ENCODE data around the gene OR2D3.
"Not testable (repeated sequence)": the region's sequence is repeated elsewhere in the genome, so short reads cannot be mapped to it uniquely, and the experiment has no call there.

The OR2D3 gene

DNA sequence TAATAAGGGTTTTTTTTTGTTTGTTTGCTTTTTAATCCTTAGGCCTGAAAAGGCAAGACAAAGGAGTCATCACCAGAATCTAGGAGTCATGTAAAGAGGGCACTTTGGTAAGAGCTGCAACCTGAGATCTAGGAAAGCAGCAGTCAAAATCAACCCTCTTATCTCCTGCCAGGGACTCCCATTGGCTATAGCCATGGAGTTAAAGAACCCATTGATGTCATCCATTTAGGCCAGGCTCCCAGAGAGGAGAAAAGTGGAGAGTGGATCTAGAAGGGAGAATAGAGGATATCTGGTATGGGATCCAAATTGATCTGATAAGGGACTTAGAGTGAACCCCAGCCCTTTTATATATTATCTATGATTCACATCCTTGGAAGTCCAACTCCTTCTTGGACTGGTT is 41.3 kb downstream of the OR2D3 start:
- no peak overlapping the region for H2BK120ac ChIP-seq (ENCODE audit: low read depth, low read length)
- no peaks in the 10 kb centered on the region for H3K79me1 ChIP-seq (ENCODE audit: low read depth, low read length)
- H3K36me3 ChIP-seq (replicated peaks in 1 of 2; ENCODE audit: control insufficient read depth in 2 of 2, insufficient read depth in 2 of 2, low read length in 2 of 2), result peaks cover 2 to 6% of the 10 kb centered on the region in 2 donors
- H2BK15ac ChIP-seq (ENCODE audit: low read length), result no peak overlapping the region
- H3K23ac ChIP-seq (ENCODE audit: low read depth, low read length, poor library complexity), result no peak overlapping the region
- no peaks in the 10 kb centered on the region for H3K9me3 ChIP-seq (replicated peaks in 1 of 2; ENCODE audit: control insufficient read depth in 2 of 2, insufficient read depth in 1 of 2, low read depth in 1 of 2, low read length in 2 of 2)
- H3K18ac ChIP-seq (ENCODE audit: low read length), result no peak overlapping the region
- H3K27me3 ChIP-seq (ENCODE audit: control insufficient read depth in 3 of 3, insufficient read depth in 3 of 3, low read depth in 1 of 3, low read length in 3 of 3), result no peaks in the 10 kb centered on the region
- no peak overlapping the region for H2AFZ ChIP-seq (ENCODE audit: low read length)
- H2BK12ac ChIP-seq (ENCODE audit: low read length), result no peak overlapping the region
- no peak overlapping the region for H3K4ac ChIP-seq (ENCODE audit: low read length)
- no peak overlapping the region for H3K4me2 ChIP-seq (ENCODE audit: insufficient read depth, low read length, poor library complexity, severe bottlenecking)
- DNase-seq (ENCODE audit: low spot score), result no peak
- H3K14ac ChIP-seq (ENCODE audit: low read length), result no peak overlapping the region
- no peak overlapping the region for H3K9ac ChIP-seq (ENCODE audit: low read depth, low read length, poor library complexity)
- H2BK5ac ChIP-seq (ENCODE audit: low read length), result no peak overlapping the region
- no peak overlapping the region for H3K27ac ChIP-seq (replicated peaks; ENCODE audit: low read length)
- no peaks in the 10 kb centered on the region for H3K4me1 ChIP-seq (ENCODE audit: control insufficient read depth in 2 of 2, insufficient read depth in 1 of 2, low read depth in 1 of 2, low read length in 2 of 2)
- H2AK5ac ChIP-seq (ENCODE audit: low read depth, low read length), result no peak overlapping the region
- no peak overlapping the region for H4K8ac ChIP-seq (ENCODE audit: low read depth, low read length)
- no peak overlapping the region for H3K4me3 ChIP-seq (ENCODE audit: low read length in 2 of 2)
- H4K91ac ChIP-seq (ENCODE audit: low read depth, low read length, poor library complexity), result no peak overlapping the region

DNA sequence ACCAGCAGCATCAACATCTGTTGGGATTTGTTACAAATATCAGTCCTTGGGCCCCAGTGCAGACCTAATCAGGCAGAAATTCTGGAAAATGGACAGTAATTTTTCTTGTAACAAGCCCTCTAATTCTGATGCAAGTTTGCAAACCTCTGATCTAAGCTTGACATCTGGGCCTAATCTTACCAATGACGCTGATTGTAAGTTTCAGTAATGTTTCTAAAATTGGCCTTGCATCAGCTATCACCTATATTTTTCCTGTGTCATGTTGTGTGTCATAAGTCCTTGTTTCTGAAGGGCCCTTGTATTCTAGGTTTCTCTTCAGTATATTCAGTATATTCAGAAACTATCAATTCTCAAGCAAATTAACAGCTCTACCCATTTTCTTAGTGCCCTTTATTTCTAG is 41.9 kb downstream of the OR2D3 start:
- Histone ChIP-seq H3K27me3 (ENCODE audit: control insufficient read depth in 3 of 3, insufficient read depth in 3 of 3, low read depth in 1 of 3, low read length in 3 of 3) (no peaks in the 10 kb centered on the region), H3K9me3 (replicated peaks in 1 of 2; ENCODE audit: control insufficient read depth in 2 of 2, insufficient read depth in 1 of 2, low read depth in 1 of 2, low read length in 2 of 2) (no peaks in the 10 kb centered on the region), H2BK15ac (ENCODE audit: low read length) (no peak overlapping the region), H2BK120ac (ENCODE audit: low read depth, low read length) (no peak overlapping the region), H3K9ac (ENCODE audit: low read depth, low read length, poor library complexity) (no peak overlapping the region), H3K23ac (ENCODE audit: low read depth, low read length, poor library complexity) (no peak overlapping the region), H4K8ac (ENCODE audit: low read depth, low read length) (no peak overlapping the region), H3K27ac (replicated peaks; ENCODE audit: low read length) (no peak overlapping the region), H3K36me3 (replicated peaks in 1 of 2; ENCODE audit: control insufficient read depth in 2 of 2, insufficient read depth in 2 of 2, low read length in 2 of 2) (peaks cover under 1 to 4% of the 10 kb centered on the region in 2 donors), H3K4me3 (ENCODE audit: low read length in 2 of 2) (no peak overlapping the region), H2AFZ (ENCODE audit: low read length) (no peak overlapping the region), H2BK12ac (ENCODE audit: low read length) (no peak overlapping the region), H4K91ac (ENCODE audit: low read depth, low read length, poor library complexity) (no peak overlapping the region), H3K4ac (ENCODE audit: low read length) (no peak overlapping the region), H3K18ac (ENCODE audit: low read length) (no peak overlapping the region), H3K14ac (ENCODE audit: low read length) (no peak overlapping the region), H2AK5ac (ENCODE audit: low read depth, low read length) (no peak overlapping the region), H3K4me2 (ENCODE audit: insufficient read depth, low read length, poor library complexity, severe bottlenecking) (no peak overlapping the region), H2BK5ac (ENCODE audit: low read length) (no peak overlapping the region), H3K79me1 (ENCODE audit: low read depth, low read length) (no peaks in the 10 kb centered on the region), H3K4me1 (ENCODE audit: control insufficient read depth in 2 of 2, insufficient read depth in 1 of 2, low read depth in 1 of 2, low read length in 2 of 2) (no peaks in the 10 kb centered on the region)
- no CpG with 5 or more reads among the region's 1 CpG for WGBS, 2 donors (ENCODE audit: extremely low coverage in 2 of 2, insufficient read length in 2 of 2, insufficient replicate concordance in 1 of 2)
- no peak for DNase-seq (ENCODE audit: low spot score)

DNA sequence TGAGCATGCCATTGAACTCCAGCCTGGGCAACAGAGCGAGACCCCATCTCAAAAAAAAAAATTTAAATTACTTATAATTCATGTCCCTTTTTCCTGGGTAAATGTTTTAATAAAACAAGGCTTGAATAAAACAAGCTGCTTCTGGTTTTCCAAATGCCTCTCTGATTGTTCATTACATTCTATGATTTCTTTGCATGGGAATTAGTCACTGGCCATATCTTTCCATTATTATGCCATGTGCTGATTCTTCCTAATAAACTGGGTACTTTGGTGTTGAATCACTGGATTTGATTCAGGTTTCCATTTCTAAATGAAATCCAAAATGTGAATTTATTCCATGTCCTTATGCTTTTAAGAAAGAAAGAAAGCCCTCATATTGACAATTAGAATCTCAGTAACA is 48.0 kb downstream of the OR2D3 start:
- H3K4me1 ChIP-seq (ENCODE audit: control insufficient read depth in 2 of 2, insufficient read depth in 1 of 2, low read depth in 1 of 2, low read length in 2 of 2), result no peaks in the 10 kb centered on the region

DNA sequence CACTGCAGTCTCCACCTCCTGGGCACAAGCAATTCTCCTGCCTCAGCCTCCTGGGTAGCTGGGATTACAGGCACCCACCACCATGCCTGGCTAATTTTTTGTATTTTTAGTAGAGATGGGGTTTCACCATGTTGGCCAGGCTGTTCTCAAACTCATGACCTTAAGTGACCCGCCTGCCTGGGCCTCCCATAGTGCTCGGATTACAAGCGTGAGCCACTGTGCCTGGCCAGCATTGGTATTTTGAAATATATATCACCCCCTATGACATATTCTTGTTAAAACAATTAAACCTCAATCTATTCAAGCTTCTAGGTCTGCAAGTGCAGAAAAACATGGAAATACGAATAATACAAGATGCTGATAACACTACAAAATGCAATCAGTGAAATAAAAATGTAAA is 49.1 kb downstream of the OR2D3 start:
- not testable (repeated sequence) for H2BK15ac ChIP-seq (ENCODE audit: low read length); H3K27me3 ChIP-seq (ENCODE audit: control insufficient read depth in 3 of 3, insufficient read depth in 3 of 3, low read depth in 1 of 3, low read length in 3 of 3); H3K27ac ChIP-seq (replicated peaks; ENCODE audit: low read length); H4K8ac ChIP-seq (ENCODE audit: low read depth, low read length); DNase-seq (ENCODE audit: low spot score); H3K4me2 ChIP-seq (ENCODE audit: insufficient read depth, low read length, poor library complexity, severe bottlenecking); H2BK120ac ChIP-seq (ENCODE audit: low read depth, low read length); H3K4me1 ChIP-seq (ENCODE audit: control insufficient read depth in 2 of 2, insufficient read depth in 1 of 2, low read depth in 1 of 2, low read length in 2 of 2); H3K23ac ChIP-seq (ENCODE audit: low read depth, low read length, poor library complexity); H2BK12ac ChIP-seq (ENCODE audit: low read length); H3K36me3 ChIP-seq (replicated peaks in 1 of 2; ENCODE audit: control insufficient read depth in 2 of 2, insufficient read depth in 2 of 2, low read length in 2 of 2); H3K4ac ChIP-seq (ENCODE audit: low read length); H3K18ac ChIP-seq (ENCODE audit: low read length); H2BK5ac ChIP-seq (ENCODE audit: low read length); H2AFZ ChIP-seq (ENCODE audit: low read length); H3K79me1 ChIP-seq (ENCODE audit: low read depth, low read length); H3K9me3 ChIP-seq (replicated peaks in 1 of 2; ENCODE audit: control insufficient read depth in 2 of 2, insufficient read depth in 1 of 2, low read depth in 1 of 2, low read length in 2 of 2); H3K9ac ChIP-seq (ENCODE audit: low read depth, low read length, poor library complexity); H2AK5ac ChIP-seq (ENCODE audit: low read depth, low read length); H3K4me3 ChIP-seq (ENCODE audit: low read length in 2 of 2); H3K14ac ChIP-seq (ENCODE audit: low read length); H4K91ac ChIP-seq (ENCODE audit: low read depth, low read length, poor library complexity)
- WGBS, 2 donors (ENCODE audit: extremely low coverage in 2 of 2, insufficient read length in 2 of 2, insufficient replicate concordance in 1 of 2), result no CpG with 5 or more reads among the region's 4 CpGs

More for the DNA sequence above, 48.0 kb downstream of the OR2D3 start:
- Histone ChIP-seq H3K9ac (ENCODE audit: low read depth, low read length, poor library complexity) (no peak overlapping the region), H3K9me3 (replicated peaks in 1 of 2; ENCODE audit: control insufficient read depth in 2 of 2, insufficient read depth in 1 of 2, low read depth in 1 of 2, low read length in 2 of 2) (no peaks in the 10 kb centered on the region), H2AK5ac (ENCODE audit: low read depth, low read length) (no peak overlapping the region), H2BK15ac (ENCODE audit: low read length) (no peak overlapping the region), H3K4ac (ENCODE audit: low read length) (no peak overlapping the region), H4K8ac (ENCODE audit: low read depth, low read length) (no peak overlapping the region), H3K27ac (replicated peaks; ENCODE audit: low read length) (no peak overlapping the region), H3K36me3 (replicated peaks in 1 of 2; ENCODE audit: control insufficient read depth in 2 of 2, insufficient read depth in 2 of 2, low read length in 2 of 2) (no peaks in the 10 kb centered on the region), H3K23ac (ENCODE audit: low read depth, low read length, poor library complexity) (no peak overlapping the region), H3K4me2 (ENCODE audit: insufficient read depth, low read length, poor library complexity, severe bottlenecking) (no peak overlapping the region), H2BK120ac (ENCODE audit: low read depth, low read length) (no peak overlapping the region), H3K14ac (ENCODE audit: low read length) (no peak overlapping the region), H3K27me3 (ENCODE audit: control insufficient read depth in 3 of 3, insufficient read depth in 3 of 3, low read depth in 1 of 3, low read length in 3 of 3) (no peaks in the 10 kb centered on the region), H4K91ac (ENCODE audit: low read depth, low read length, poor library complexity) (no peak overlapping the region), H2AFZ (ENCODE audit: low read length) (no peak overlapping the region), H3K79me1 (ENCODE audit: low read depth, low read length) (no peaks in the 10 kb centered on the region), H2BK5ac (ENCODE audit: low read length) (no peak overlapping the region), H3K4me3 (ENCODE audit: low read length in 2 of 2) (no peak overlapping the region), H3K18ac (ENCODE audit: low read length) (no peak overlapping the region), H2BK12ac (ENCODE audit: low read length) (no peak overlapping the region)
- DNase-seq (ENCODE audit: low spot score), result no peak
- no CpG with 5 or more reads among the region's 1 CpG for WGBS, 2 donors (ENCODE audit: extremely low coverage in 2 of 2, insufficient read length in 2 of 2, insufficient replicate concordance in 1 of 2)
